Measurements from ENCODE around the gene FAM53B.

- TF ChIP-seq POLR2A (IDR thresholded peaks at IDR 0.05) (no peak), CTCF (IDR thresholded peaks at IDR 0.05) (no peak)
Measured at GRCh38 chr10:124647421-124648130, 96.6 kb downstream of the FAM53B start.
